OCI-LY1 (cell line): ENCODE results near the gene NOL4.

ENCODE experiments used
- H2AFZ ChIP-seq: fragments of 200-600 bp; sonication (generic), shearing (Covaris generic); 2 replicates; pipeline ENCODE4 v1.6.0; 2014; ENCODE audit warnings: antibody characterized with exemption, mild to moderate bottlenecking, low read length
- H3F3A ChIP-seq: fragments of 200-600 bp; sonication (generic), shearing (Covaris generic); 2 replicates; pipeline ENCODE4 v1.6.0; 2014; ENCODE audit warnings: mild to moderate bottlenecking, antibody characterized with exemption, low read length, moderate library complexity; ENCODE audit not compliant: insufficient read depth
- H3K27ac ChIP-seq: fragments of 200-600 bp; sonication (generic); 2 replicates; pipeline ENCODE4 v1.5.1; 2014; ENCODE audit warnings: low read length, mixed run types, mild to moderate bottlenecking, low read depth; ENCODE audit not compliant: poor library complexity, severe bottlenecking
- H3K27me3 ChIP-seq: fragments of 200-600 bp; sonication (generic); 2 replicates; pipeline ENCODE4 v1.6.0; 2014; ENCODE audit warnings: antibody characterized with exemption, mild to moderate bottlenecking, low read length, moderate library complexity; ENCODE audit not compliant: insufficient read depth
- H3K36me3 ChIP-seq: fragments of 200-600 bp; sonication (generic); 2 replicates; pipeline ENCODE4 v1.6.1; 2014; ENCODE audit warnings: mild to moderate bottlenecking, antibody characterized with exemption, low read length, moderate library complexity, mixed read lengths; ENCODE audit not compliant: insufficient read depth
- H3K4me1 ChIP-seq: fragments of 200-600 bp; sonication (generic); 2 replicates; pipeline ENCODE4 v1.5.1; 2014; ENCODE audit warnings: mild to moderate bottlenecking, low read length, moderate library complexity; ENCODE audit not compliant: insufficient read depth, severe bottlenecking
- H3K4me2 ChIP-seq: fragments of 200-600 bp; sonication (generic), shearing (Covaris generic); 2 replicates; pipeline ENCODE4 v1.6.1; 2014; ENCODE audit warnings: low read length
- H3K4me3 ChIP-seq: fragments of 200-600 bp; sonication (generic); 2 replicates; pipeline ENCODE4 v1.5.1; 2014; ENCODE audit warnings: low read length, low read depth, mild to moderate bottlenecking, mixed read lengths; ENCODE audit not compliant: poor library complexity, severe bottlenecking
- H3K79me2 ChIP-seq: fragments of 200-600 bp; shearing (Covaris generic); 2 replicates; pipeline ENCODE4 v1.6.1; 2016; ENCODE audit warnings: mixed run types, low read length, mixed read lengths; ENCODE audit not compliant: insufficient read depth
- H3K9ac ChIP-seq: fragments of 200-600 bp; sonication (generic), shearing (Covaris generic); 2 replicates; pipeline ENCODE4 v1.6.1; 2014; ENCODE audit warnings: mild to moderate bottlenecking, low read length, mixed read lengths
- H3K9me2 ChIP-seq: fragments of 200-600 bp; sonication (generic), shearing (Covaris generic); 2 replicates; pipeline ENCODE4 v1.6.1; 2014; ENCODE audit warnings: low read depth, mild to moderate bottlenecking, low read length, mixed read lengths
- H3K9me3 ChIP-seq: fragments of 200-600 bp; shearing (Covaris generic); 2 replicates; pipeline ENCODE4 v1.6.1; 2014; ENCODE audit warnings: low read length, mixed read lengths
- H4K20me1 ChIP-seq: fragments of 200-600 bp; sonication (generic), shearing (Covaris generic); 2 replicates; pipeline ENCODE4 v1.6.0; 2016; ENCODE audit warnings: mild to moderate bottlenecking, low read length; ENCODE audit not compliant: insufficient read depth
- EZH2 ChIP-seq: fragments of 200-600 bp; sonication (generic), shearing (Covaris generic); IDR thresholded peaks from 2 replicates; pipeline ENCODE4 v1.8.0; 2017; ENCODE audit warnings: borderline replicate concordance, mixed run types, mild to moderate bottlenecking, antibody characterized with exemption, low read length, moderate library complexity, mixed read lengths
- TF ChIP-seq, protein P1 (sequence below): fragments of 200-600 bp; sonication (generic), shearing (Covaris generic); IDR thresholded peaks from 2 replicates; pipeline ENCODE4 v1.5.1; 2017; ENCODE audit warnings: mild to moderate bottlenecking, antibody characterized with exemption, low read length, moderate library complexity, mixed read lengths

The NOL4 gene

DNA sequence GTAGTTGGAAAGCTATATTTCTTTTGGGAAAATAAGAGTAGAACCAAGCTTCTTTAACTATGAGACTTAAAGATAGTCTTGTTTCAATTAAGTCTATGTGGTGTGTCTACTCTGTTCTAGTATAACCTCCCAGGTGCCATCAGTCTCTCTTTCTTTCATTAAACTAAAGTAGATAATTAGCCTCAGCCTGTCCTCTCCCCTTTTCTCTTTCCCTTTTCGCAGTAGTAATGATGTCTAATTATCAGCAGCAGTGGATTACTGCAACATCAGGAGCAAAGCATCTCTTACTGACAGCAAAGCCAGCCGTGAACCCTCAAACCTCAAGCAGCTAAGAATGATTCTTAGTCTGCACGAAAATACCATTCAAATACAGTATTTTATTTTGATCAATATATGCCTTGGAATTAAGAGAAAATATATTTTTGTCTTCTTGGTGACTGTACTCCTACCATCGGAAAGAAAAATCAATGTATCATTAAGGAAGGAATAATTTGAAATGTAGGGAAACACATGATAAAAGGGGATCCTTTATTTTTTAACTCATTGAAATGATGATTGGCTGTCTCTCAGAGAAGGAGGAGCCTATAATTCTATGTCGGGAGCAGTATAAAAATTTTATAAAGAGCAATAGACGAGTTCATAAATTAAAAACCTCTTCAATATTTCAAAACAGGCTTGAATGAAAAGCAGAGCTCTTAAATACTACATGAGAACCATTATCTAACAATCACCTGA lies 4.5 kb downstream of the NOL4 start:
- no peaks in the 10 kb centered on the region for H3K36me3 ChIP-seq
- H3K79me2 ChIP-seq, result no peaks in the 10 kb centered on the region
- no peaks in the 10 kb centered on the region for H4K20me1 ChIP-seq
- no peak overlapping the region for H3K4me2 ChIP-seq
- no peaks in the 10 kb centered on the region for H3K27me3 ChIP-seq
- H3K27ac ChIP-seq, result no peak overlapping the region
- H3K4me1 ChIP-seq, result no peaks in the 10 kb centered on the region
- H3K9ac ChIP-seq, result no peak overlapping the region
- H2AFZ ChIP-seq, result no peak overlapping the region
- no peak overlapping the region for H3K4me3 ChIP-seq
- H3K9me2 ChIP-seq, result no peaks in the 10 kb centered on the region
- no peaks in the 10 kb centered on the region for H3F3A ChIP-seq
- TF ChIP-seq, protein P1, sequence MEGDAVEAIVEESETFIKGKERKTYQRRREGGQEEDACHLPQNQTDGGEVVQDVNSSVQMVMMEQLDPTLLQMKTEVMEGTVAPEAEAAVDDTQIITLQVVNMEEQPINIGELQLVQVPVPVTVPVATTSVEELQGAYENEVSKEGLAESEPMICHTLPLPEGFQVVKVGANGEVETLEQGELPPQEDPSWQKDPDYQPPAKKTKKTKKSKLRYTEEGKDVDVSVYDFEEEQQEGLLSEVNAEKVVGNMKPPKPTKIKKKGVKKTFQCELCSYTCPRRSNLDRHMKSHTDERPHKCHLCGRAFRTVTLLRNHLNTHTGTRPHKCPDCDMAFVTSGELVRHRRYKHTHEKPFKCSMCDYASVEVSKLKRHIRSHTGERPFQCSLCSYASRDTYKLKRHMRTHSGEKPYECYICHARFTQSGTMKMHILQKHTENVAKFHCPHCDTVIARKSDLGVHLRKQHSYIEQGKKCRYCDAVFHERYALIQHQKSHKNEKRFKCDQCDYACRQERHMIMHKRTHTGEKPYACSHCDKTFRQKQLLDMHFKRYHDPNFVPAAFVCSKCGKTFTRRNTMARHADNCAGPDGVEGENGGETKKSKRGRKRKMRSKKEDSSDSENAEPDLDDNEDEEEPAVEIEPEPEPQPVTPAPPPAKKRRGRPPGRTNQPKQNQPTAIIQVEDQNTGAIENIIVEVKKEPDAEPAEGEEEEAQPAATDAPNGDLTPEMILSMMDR, result no peak
- TF ChIP-seq EZH2, result no peak
- no peaks in the 10 kb centered on the region for H3K9me3 ChIP-seq

DNA sequence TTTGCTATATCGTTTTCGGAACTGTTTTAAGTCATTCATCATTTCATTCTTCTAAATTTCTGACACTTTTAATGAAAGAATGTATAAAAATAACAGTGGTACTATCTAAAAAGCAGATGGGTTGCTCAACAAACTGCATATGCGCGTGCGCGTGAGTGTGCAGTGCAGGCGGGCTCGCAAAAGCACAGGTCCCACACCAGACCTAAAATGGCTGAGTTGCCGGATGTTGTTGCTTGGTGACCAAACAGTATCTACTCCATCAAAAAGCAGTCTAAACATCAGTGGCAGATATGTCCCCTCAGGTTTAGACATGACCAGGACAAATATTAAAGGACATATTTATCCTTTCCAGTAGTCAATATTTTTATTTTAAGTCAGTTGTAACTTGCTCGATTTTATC lies 5.1 kb downstream of the NOL4 start:
- H3K36me3 ChIP-seq, result no peaks in the 10 kb centered on the region
- H3K9me3 ChIP-seq, result no peaks in the 10 kb centered on the region
- H3K9ac ChIP-seq, result no peak overlapping the region
- no peaks in the 10 kb centered on the region for H3K27me3 ChIP-seq
- no peak overlapping the region for H3K4me3 ChIP-seq
- no peak overlapping the region for H3K27ac ChIP-seq
- no peak overlapping the region for H3K4me2 ChIP-seq
- no peaks in the 10 kb centered on the region for H4K20me1 ChIP-seq
- H3K9me2 ChIP-seq, result no peaks in the 10 kb centered on the region
- H3F3A ChIP-seq, result no peaks in the 10 kb centered on the region
- no peaks in the 10 kb centered on the region for H3K79me2 ChIP-seq
- H2AFZ ChIP-seq, result no peak overlapping the region
- TF ChIP-seq EZH2, result no peak
- no peaks in the 10 kb centered on the region for H3K4me1 ChIP-seq

DNA sequence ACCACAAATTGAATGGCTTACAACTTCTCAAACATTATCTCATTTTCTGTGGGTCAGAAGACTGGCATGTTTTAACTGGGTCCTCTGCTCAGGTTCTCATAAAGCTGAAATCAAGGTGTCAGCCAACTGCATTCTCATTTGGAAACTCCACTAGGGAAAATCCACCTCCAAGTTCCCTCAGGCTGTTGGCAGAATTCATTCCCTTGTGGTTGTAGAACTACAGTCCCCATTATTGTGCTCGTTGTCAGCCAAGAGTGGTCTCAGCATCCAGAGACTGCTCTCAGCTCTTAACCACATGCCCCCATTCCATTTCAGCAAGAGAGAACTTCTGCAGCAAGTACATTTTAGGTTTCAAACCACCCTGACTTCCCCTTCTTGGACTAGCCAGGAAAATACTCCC lies 12.2 kb downstream of the NOL4 start:
- no peaks in the 10 kb centered on the region for H3K79me2 ChIP-seq
- H2AFZ ChIP-seq, result no peak overlapping the region
- no peaks in the 10 kb centered on the region for H4K20me1 ChIP-seq
- H3F3A ChIP-seq, result no peaks in the 10 kb centered on the region
- H3K27ac ChIP-seq, result no peak overlapping the region
- no peaks in the 10 kb centered on the region for H3K27me3 ChIP-seq
- no peaks in the 10 kb centered on the region for H3K9me3 ChIP-seq
- H3K4me3 ChIP-seq, result no peak overlapping the region
- H3K4me1 ChIP-seq, result no peaks in the 10 kb centered on the region
- no peak overlapping the region for H3K4me2 ChIP-seq
- no peak overlapping the region for H3K9ac ChIP-seq
- H3K9me2 ChIP-seq, result no peaks in the 10 kb centered on the region
- H3K36me3 ChIP-seq, result no peaks in the 10 kb centered on the region
- TF ChIP-seq, protein P1, result no peak
- no peak for TF ChIP-seq EZH2

DNA sequence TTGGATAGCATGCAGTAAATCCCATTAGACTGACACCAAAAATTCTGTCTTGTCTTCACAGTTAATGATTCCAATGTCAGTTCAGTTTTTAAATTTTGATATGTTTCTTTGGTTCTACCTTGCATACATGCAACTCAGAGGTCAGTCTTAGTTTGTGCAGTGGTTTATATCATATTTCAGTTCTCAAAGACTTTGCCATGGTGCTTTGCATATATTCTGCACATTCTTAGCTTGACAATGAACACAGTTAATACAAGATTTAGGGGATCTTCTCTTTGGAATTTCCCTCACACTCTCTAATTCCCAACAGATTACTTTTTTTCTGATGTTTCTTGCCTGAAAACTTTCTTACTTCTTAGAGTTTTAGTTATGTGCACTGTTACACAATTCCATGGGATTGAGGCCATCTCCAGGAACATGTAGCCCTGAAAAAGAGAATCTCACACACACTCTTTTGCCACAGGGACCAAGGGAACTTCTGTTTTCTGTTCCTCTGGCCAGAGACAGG lies 17.3 kb downstream of the NOL4 start:
- TF ChIP-seq, protein P1, result no peak
- no peak for TF ChIP-seq EZH2
- Histone ChIP-seq H3K9me3 (no peaks in the 10 kb centered on the region), H4K20me1 (no peaks in the 10 kb centered on the region), H3K27me3 (no peaks in the 10 kb centered on the region), H3K9ac (no peak overlapping the region), H3F3A (no peaks in the 10 kb centered on the region), H3K4me3 (no peak overlapping the region), H3K27ac (no peak overlapping the region), H3K36me3 (no peaks in the 10 kb centered on the region), H2AFZ (no peak overlapping the region), H3K79me2 (no peaks in the 10 kb centered on the region), H3K4me2 (no peak overlapping the region), H3K4me1 (no peaks in the 10 kb centered on the region), H3K9me2 (no peaks in the 10 kb centered on the region)
